Stomach (tissue), 4 donors: Measurements from ENCODE around the gene ITGB3.

Experiments used
- CTCF ChIP-seq, 7 experiments: fragments of 450-650 bp in 4 of 7; fragments of 200-600 bp in 3 of 7; sonication (generic) in 3 of 7; IDR thresholded peaks; one replicate each; pipeline ENCODE4 v1.5.1; 2016 to 2019; ENCODE audit warnings: antibody characterized with exemption in 7 of 7, control low read depth in 2 of 7, mild to moderate bottlenecking in 1 of 7
- POLR2A ChIP-seq, 4 donors: fragments of 450-650 bp; IDR thresholded peaks; one replicate each; pipeline ENCODE4 v1.6.1; 2016; ENCODE audit warnings: antibody characterized with exemption in 4 of 4, control low read depth in 2 of 4, mild to moderate bottlenecking in 1 of 4, moderate library complexity in 1 of 4
- POLR2AphosphoS5 ChIP-seq, 3 donors: sonication (generic); formaldehyde crosslinking; IDR thresholded peaks; one replicate each; pipeline ENCODE4 v1.6.1; 2016; ENCODE audit warnings: antibody characterized with exemption in 3 of 3

- TF ChIP-seq CTCF (IDR thresholded peaks at IDR 0.05): no peak
- no peak for TF ChIP-seq POLR2AphosphoS5 (IDR thresholded peaks at IDR 0.05)
- no peak for TF ChIP-seq POLR2A (IDR thresholded peaks at IDR 0.05)
These were observed 56.6 kb downstream of the ITGB3 start for GRCh38 chr17:47310186-47310733.
